Dermis blood vessel endothelial cell (primary cell): ENCODE data around the gene OLFML2B. TPM values are rescaled to one million over a fixed set of nuclear protein-coding genes. Genes with fewer than 3 reads are reported as not detected.
A peak's percentile ranks its signal among the peaks of the same experiment; 100 is the strongest.

Experiments
- DNase-seq: peaks from one replicate; pipeline ENCODE4 v3.0.0; 2010
- total RNA-seq: library from RNA; depleted of rRNA; stranded (reverse); fragments of >200 nt; gene quantifications from 2 replicates; pipeline ENCODE4 v1.2.3, GENCODE V29; 2014

The OLFML2B gene
- total RNA-seq, 1 donor from 2014 or later = 0.17 TPM

DNA sequence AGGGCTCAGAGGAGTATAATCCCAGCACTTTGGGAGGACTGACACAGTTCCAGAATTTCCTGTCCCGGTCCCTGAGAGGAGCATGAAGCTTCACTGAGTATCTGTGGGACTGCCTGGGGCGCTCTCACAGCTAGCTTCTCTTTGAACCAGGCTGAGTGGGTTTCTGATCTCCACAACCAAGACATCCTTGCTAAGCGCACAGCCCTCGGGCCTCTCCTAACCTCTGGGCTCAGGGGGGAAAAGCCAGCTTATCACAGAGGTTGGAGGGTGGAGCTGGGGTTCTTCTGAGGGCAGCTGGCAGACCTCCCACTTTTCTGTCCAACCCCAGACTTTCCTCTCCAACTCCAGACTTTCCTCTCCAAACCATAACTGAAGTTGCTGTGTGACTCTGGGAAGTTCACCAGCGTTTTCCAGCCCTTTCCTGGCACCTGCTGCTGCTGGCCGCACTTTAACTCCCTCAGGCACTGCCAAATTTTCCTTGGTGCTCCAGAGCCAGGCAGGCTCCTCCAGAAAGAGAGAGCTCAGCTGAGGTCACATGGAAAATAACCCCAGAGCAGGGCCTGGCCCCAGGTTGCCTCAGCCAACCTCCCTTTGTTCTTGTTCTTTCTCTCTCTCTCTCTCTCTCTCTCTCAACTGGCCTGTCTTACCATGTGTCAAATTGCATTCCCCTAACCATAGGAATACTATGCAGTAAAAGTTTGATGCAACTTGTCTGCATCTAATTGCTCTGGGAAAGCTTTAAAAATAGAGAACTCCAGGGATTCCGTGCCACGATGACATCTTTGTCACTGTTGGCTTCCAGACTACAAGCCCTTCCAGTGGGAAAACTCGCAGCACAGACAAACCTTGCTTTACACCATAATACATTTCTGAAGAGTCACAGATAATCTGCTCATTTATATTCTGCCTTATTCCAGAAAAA is 49.5 kb downstream of the OLFML2B start:
- DNase-seq = no peak

DNA sequence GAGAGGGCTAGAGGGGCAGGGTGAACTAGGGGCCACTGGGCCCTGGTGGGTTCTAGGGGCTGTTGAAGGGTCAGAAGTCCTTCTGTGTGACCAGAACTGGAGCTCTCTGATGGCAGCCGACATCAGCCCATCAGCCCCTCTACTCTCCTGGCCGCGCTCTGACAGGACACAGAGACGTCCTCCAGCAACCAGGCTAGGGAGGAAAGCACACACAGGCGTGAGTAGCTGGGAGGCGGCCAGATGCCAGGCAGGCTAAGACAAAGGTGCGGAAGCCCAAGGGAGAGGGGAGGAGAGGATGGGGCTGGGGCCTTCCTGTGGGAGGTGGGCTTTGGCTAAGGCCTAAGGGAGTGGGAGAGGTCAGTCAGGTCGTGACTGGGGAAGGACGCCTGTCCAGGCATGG is 50.8 kb downstream of the OLFML2B start:
- DNase-seq = no peak

DNA sequence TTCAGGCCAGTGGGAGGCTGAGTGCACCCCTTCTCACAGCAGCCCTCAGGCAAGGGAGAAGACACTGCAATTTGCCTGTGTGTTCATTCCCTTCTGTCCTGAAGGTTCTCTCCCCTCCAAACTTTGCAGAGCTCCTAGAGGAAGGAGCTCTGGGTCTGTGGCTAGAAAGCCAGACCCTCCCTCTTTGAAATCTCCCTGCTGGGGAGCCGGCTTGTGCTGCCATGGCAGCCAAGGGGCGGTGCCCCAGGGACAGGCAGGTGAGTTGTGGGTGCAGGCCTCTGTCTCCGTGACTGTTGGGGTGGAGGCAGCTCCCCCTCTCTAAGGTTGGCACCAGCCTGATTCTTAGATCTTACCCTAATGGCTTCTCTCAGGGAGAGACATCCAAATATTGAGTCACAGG is 53.0 kb downstream of the OLFML2B start:
- DNase-seq = no peak

DNA sequence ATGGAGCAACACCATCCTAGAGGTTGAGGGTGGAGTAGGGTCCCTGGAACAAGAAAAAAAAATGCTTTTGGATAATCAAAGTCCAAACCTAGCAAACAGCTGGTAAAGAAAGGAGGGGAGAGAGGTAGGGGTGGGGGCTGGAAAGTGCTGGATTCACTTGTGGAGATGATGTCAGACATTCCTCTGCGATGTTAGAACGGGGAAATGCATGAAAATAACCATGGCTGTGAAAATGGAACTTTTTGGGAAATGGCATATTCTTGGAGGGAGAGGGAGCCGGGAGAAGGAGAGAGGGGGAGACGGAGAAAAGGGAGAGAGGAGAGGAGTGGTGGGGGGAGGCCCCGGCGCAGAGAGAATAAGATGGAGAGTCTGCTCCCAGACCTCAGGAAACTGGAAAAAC is 53.6 kb downstream of the OLFML2B start:
- no peak for DNase-seq

DNA sequence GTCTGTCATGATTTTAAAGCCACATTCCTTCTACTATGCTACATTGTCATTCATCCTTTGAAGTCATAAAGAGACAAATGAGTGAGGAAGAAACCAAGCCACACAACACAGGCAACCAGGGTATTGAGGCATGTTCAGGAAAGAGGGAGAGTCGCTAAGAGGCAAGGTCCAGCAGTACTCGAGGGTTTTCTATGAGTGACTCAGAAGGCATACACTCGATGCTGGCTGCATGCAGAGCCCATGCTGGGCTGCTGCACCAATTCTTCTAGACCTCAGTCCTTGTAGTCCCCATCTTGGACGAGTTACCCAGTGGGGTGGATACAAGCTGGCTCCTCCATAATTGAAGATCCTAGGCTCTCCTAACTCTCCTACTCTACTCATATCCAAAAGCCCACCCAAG is 57.6 kb downstream of the OLFML2B start:
- no peak for DNase-seq

DNA sequence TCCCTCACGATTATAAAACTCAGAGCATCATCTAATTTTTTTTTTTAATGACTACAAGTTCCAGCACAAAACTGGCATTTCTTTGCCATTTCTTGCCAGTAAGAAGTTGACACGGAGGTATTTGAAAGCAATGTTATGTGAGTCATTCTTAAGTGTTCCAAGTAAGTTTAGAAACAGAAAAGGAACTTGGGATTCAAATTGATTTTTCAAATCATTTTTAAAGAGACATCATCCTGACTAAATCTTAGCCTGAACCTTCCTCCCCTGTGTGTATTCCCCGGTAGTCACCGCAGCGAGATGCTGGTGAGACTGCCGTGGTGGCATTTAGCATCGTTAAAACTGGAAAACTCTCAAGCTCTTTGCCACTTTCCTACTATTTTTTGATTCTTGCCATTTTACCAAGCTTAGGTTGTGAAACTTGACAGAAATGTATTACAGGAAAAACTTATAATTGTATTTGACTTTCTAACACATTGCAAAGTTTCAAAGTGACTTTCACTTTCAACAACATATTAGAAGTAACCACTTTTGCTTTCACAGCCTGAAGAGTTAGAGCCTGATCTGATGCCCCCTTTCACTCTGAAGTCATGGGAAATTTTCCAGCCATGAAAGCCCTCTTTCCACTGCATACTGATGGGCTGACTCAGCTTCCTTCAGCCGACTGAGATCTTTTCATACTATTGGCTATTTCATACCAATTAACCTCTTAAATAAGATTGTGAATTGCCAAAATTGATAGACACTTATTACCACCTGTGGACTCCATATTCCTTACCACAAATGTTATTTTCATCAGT is 61.4 kb downstream of the OLFML2B start:
- peak; percentile 93 for DNase-seq

DNA sequence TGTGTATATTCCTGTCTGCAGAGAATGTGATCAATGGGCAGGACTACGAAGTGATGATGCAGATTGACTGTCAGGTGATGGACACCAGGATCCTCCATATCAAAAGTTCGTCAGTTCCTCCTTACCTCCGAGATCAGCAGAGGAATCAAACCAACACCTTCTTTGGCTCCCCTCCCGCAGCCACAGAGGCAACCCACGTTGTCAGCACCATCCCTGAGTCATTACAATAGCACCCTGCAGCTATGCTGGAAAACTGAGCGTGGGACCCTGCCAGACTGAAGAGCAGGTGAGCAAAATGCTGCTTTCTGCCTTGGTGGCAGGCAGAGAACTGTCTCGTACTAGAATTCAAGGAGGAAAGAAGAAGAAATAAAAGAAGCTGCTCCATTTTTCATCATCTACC is 65.2 kb downstream of the OLFML2B start:
- no peak for DNase-seq

DNA sequence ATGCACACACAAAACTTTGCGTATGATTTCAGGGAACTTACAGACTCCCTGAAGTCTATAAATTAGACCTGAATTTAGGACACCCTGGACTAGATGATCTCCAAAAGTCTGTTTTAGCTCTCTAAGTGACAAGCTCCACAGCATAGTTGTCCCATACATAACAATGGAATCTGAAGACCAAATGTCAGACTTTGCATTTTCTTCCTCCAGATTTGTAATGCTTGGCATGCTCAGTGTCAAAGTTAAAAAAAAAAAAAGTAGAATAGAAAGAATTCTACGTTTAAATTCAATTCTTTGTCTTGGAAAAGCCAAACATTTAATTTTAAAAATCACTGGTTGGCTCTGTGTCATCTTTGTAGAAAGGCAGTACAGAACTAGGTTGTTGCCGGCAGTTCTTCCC is 66.7 kb downstream of the OLFML2B start:
- no peak for DNase-seq

DNA sequence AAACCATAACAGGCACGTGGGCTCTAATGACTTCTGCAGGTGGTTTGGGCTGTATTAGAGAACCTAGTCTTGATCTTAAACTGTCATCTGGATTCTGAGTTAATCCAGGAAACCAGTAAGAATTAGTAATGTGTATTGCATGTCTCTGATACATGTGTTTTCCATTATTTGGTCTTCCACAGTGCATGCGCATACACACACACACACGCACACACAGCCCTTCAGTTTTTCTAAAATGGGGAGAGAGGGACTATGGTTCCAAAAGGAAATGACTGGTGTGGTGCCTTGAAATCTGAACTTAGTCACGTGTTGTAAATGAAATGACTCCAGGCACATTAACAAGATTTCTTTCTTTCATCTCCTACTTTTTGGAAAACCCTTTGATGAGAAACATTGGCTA is 67.6 kb downstream of the OLFML2B start:
- no peak for DNase-seq

DNA sequence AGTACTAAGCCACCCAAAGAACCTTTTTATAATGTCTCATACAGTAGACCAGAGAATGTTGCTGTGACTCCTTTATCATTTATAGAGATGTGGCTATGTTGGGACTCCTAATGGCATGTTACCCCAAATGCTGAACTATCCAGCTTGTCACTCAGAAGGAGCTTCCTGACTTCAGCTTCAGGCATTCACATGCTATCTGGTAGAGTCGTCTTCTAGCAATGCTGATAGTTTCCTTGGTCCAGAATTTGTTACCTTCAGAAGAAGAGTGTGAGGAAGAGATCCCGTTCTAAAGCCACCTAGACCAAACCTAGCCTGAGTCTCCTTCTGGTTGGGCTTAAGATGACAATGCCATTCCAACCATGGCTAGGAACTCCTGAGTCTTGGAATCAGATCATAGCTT is 68.1 kb downstream of the OLFML2B start:
- no peak for DNase-seq

DNA sequence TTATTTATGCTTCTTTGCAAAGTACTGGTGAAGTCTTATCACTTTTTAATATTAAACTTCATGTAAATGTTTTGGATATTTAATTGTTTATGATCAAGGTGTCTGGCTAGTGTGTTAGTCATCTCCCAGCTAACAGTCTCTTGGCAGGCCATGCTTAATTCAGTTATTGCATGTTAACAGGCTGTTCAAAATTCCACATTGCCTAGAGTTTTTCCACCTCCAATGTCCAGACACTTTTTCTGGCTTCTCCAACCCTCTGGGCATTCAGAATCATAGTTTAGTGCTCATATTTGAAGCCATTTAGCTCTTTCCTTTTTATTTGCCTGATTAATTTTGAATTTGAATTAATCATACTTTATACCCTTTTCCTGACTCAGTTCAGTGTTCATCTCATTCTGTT is 69.2 kb downstream of the OLFML2B start:
- peak; percentile 23 for DNase-seq

DNA sequence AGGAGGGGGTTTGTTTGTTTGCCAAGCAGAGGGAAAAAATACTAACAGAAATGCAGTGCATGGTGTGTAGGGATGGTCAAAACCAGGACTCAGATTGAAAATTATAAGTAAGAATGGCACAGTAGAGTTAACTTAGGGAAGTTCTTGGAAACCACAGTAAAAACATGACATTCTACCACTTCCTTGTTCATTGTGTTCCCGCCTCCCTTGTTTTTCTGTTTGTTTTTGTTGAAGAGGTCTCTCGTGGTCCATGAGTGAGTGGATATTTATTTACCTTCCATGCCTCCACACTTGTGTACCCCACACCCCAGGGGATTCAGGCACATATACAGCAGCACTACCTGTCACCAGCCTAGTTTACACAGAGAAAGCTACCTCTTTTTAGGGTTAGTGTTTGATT is 69.6 kb downstream of the OLFML2B start:
- DNase-seq = peak; percentile 17

DNA sequence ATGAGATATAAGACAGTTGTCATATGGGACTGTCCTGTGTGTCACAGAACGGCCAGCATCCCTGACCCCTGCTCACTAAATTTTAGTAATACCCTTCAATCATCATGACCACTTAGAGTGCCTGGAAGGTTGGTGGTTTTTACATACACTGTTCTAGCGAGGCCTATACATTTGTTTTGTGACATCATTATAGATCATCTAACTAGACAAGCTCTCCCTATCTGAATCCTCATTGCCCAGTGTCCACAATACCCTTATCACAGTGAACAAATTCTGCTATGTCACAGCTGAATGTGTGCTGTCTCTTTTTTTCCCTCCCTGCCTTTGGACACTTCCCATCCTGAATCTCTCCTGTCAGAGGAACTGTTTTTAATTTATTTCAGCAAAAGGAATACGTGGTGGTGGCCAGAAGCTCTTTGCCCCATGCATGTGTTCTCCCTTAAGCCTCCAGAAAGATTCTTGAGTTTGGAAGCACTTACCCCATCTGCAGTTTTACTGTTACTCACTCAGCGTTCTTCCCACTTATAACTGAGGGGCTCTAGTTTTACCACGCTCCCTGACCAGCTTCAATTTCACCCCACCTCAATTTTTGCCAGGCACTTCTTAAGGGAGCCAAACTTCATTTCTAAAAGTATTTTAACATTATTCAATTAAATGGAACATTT is 70.3 kb downstream of the OLFML2B start:
- DNase-seq = no peak

DNA sequence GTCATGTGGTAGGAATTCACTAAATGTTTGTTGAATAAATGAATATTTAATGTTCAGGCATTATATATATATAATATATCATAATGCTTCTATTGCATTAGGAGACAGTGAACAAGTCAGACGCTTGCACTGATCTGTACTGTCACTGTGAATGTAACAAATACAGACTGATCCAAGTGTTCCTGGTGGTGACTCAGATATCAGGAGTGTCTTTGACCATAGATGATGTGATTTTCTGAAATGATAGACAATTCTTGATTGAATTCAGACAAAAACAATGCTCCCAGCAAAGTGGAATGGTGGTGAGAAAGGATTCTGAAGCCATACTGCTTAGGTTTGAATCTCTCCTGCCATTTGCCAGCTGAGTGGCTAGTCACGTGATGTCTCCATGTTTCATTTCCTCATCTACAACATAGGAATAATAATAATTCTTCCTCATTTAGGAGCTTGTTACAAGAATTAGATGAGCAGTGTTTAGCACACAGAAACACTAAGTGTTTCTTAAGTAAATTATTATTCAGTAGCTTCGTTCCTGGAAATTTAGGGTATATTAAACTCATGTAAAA is 71.0 kb downstream of the OLFML2B start:
- DNase-seq = no peak

DNA sequence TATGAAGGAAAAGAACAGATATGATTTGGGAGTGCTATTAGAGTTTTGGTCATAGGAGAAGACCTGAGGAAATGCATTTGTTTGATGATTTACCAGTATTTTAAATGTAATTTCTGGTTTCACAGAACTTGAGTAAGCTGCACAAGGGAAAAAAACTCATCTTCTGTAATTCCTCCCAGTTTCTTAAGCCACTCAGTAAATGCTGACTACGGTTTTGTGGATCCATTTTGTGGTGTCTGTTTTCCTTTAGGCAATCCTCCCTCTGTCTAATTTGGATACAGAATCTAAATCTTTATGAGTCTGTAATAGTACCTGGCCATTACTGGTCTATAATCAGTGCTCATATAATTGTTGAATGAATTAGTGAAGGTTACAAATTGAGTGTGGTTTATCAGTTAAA is 72.0 kb downstream of the OLFML2B start:
- DNase-seq = no peak

DNA sequence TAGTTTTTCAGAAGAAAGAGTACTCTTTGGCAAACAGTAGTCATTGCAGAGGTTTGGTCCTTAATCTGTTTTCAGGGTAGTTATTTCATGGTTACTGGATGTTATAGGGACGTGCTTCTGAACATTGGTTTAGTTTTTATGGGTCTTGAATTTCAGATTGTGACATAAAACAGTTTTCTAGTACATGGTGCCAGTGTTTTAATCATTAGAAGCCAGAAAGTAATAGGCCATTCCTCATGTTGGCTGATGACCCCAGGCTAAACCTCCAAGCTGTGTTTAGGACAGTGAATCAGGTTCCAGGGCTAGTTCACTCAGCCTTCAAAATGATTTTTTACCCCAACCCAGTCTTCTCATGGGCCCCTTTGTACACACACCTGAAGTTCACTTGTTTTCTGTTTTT is 73.3 kb downstream of the OLFML2B start:
- DNase-seq = no peak

DNA sequence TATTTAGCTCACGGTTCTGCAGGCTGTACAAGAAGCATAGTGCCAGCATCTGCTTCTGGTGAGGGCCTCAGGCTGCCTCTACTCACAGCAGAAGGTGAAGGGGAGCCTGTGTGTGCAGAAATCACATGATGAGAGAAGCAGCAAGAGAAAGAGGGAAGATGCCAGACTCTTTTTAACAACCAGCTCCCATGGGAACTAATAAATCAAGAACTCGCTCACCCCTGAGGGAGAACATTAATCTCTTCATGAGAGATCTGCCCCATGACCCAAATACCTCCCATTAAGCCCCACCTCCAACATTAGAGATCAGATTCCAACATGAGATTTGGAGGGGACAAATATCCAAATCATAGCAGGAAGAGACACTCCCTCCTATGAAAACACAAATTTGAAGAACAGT is 74.1 kb downstream of the OLFML2B start:
- DNase-seq = no peak

DNA sequence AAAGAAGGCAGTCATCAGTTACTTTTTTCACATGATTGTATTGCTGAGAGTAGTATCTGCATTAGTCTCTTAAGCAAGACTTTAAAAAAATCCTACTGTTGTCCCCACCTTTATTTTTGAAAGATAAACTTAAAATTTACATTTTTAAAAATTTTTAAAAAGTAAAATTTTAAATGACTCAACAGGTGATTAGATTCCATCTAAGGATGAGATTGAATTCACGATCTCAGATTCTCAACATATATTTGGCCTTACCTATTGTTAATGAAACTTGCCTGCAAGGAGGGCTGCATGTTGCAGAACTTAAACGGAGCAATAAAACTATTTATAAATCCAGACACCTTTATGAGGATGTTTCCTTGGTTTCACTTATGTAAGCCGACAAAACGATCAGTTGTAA is 75.2 kb downstream of the OLFML2B start:
- no peak for DNase-seq

DNA sequence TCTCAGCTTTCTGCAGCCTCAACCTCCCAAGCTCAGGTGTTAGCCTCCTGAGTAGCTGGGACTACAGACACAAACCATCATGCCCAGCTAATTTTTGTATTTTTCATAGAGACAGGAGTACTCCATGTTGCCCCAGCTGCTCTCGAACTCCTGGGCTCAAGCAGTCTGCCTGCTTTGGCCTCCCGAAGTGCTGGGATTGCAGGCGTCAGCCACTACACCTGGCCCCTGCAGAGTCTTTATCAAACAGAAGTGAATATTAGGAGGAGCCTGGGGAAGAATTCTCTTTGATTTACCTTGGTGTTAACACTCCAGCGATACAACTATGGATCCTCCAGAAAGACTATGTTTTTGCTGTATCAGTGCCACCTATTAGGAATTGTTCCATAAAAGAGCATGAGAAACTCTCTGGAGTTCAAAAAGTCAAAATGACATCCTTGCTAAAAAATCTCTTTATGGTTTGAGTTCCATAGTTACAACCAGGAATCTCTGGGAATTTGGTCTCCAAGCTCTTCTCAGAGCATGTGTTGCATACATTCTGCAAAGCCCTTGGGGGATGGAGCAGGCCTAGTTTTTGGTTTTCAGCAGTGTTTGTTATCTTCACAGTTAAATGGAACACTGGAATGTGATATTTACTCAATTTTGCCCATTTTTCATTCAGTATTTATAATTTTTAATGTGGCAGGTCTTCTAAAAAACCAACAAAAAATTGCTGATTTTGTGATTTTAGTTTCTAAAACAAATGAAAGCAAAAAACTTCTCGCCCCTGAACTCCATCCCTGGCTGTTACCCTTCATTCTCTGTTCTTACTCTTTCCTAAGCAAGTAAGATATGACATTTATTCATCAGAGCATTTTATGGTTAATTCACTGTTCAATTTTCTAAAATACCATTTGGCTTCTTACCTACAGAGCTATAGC is 77.3 kb downstream of the OLFML2B start:
- DNase-seq = no peak

DNA sequence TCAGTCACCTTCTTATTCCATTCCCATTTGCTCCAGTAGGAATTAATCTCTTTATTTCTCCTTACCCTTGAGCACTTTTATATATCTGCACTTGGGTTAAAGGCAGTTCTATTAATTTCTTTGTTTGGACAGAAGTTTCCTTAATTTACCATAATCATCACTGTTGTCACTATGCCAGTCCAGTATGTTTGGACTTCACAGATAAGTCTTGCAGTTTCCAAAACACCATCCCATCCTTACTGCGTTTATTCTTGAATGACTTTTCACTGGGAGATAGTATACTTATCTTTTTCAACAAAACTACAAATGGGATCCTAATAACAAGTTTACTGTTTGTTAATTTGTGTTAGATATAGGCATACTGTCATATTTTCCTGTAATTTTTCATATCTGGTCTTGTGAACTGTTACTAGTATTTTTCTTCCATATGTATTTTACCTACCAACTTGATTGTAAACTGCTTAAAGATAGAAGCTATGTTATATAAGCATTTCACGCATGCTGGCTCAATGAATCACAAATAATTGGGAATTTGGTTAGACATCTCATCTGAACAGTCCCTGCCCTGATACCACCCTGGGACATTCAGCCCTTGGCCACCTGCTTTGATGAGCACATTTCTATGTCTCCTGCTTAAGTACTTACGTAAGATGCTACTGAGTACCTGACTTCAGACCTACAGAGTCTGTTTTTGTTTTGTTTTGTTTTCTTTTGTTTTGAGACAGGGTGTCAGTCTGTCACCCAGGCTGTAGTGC is 78.2 kb downstream of the OLFML2B start:
- no peak for DNase-seq

DNA sequence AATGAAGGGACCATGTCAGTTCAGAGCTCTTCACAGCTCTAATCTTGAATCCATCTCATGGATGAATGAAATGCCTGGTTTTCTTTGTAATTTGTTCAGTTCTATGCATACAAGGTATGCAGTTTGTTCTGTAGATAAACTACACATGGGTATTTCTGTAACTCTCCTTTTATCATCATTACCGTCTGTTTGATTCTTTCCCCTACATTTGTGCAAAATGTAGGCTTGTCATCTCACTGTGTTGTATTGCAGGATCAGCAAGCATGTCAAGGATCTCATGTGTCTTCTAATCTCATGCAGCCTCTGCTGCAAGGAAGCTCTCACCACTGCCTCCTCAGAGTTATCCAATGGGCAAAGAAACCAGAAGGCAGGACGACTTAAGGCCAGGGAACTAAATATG is 79.3 kb downstream of the OLFML2B start:
- DNase-seq = no peak
